Liver (tissue), 3 donors: ENCODE measurements around the gene RINT1.

Experiments
- FOXA1 ChIP-seq: IDR thresholded peaks from 2 replicates; pipeline ENCODE4 v1.6.1; 2016; ENCODE audit warnings: antibody characterized with exemption
- HNF4A ChIP-seq, 2 donors: conservative IDR thresholded peaks; 2 replicates each; pipeline ENCODE4 v1.6.1; 2016; ENCODE audit warnings: antibody characterized with exemption in 2 of 2, mild to moderate bottlenecking in 2 of 2
- RXRA ChIP-seq, 2 donors: IDR thresholded peaks; 2 replicates each; pipeline ENCODE4 v1.6.1; 2017 to 2018; ENCODE audit warnings: antibody characterized with exemption in 2 of 2, mild to moderate bottlenecking in 1 of 2
- TAF1 ChIP-seq: conservative IDR thresholded peaks from 2 replicates; pipeline ENCODE4 v1.6.1; 2016; ENCODE audit warnings: antibody characterized with exemption, mild to moderate bottlenecking
- TF ChIP-seq, protein P1 (sequence below): fragments of 150-350 bp; IDR thresholded peaks from 2 replicates; pipeline ENCODE4 v1.5.1; 2017; ENCODE audit warnings: improper control_type of control experiment, low read depth, low read length; ENCODE audit not compliant: missing input control
- donor health status: healthy.
- donor health status: healthy.

GRCh38 chr7:105489409-105489808 lies 42.6 kb upstream of the RINT1 start:
- TF ChIP-seq, protein P1, sequence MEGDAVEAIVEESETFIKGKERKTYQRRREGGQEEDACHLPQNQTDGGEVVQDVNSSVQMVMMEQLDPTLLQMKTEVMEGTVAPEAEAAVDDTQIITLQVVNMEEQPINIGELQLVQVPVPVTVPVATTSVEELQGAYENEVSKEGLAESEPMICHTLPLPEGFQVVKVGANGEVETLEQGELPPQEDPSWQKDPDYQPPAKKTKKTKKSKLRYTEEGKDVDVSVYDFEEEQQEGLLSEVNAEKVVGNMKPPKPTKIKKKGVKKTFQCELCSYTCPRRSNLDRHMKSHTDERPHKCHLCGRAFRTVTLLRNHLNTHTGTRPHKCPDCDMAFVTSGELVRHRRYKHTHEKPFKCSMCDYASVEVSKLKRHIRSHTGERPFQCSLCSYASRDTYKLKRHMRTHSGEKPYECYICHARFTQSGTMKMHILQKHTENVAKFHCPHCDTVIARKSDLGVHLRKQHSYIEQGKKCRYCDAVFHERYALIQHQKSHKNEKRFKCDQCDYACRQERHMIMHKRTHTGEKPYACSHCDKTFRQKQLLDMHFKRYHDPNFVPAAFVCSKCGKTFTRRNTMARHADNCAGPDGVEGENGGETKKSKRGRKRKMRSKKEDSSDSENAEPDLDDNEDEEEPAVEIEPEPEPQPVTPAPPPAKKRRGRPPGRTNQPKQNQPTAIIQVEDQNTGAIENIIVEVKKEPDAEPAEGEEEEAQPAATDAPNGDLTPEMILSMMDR = no peak
- TF ChIP-seq RXRA (IDR thresholded peaks at IDR 0.05) = no peak
- TF ChIP-seq FOXA1 = no peak
- no peak for TF ChIP-seq HNF4A (conservative IDR thresholded peaks at IDR 0.05)
- no peak for TF ChIP-seq TAF1
